Upper lobe of left lung (tissue), 4 donors: Measurements from ENCODE around the gene ATP1A1.

Source experiments
- POLR2A ChIP-seq, 4 donors: fragments of 450-650 bp; IDR thresholded peaks; one replicate each; pipeline ENCODE4 v1.5.1; 2016 to 2017; ENCODE audit warnings: antibody characterized with exemption in 4 of 4, mild to moderate bottlenecking in 2 of 4
- TF ChIP-seq, protein P1 (sequence below), 6 experiments: fragments of 450-650 bp in 4 of 6; fragments of 200-600 bp in 2 of 6; sonication (generic) in 2 of 6; IDR thresholded peaks; one replicate each; pipeline ENCODE4 v1.5.1; 2016 to 2019; ENCODE audit warnings: antibody characterized with exemption in 6 of 6

DNA sequence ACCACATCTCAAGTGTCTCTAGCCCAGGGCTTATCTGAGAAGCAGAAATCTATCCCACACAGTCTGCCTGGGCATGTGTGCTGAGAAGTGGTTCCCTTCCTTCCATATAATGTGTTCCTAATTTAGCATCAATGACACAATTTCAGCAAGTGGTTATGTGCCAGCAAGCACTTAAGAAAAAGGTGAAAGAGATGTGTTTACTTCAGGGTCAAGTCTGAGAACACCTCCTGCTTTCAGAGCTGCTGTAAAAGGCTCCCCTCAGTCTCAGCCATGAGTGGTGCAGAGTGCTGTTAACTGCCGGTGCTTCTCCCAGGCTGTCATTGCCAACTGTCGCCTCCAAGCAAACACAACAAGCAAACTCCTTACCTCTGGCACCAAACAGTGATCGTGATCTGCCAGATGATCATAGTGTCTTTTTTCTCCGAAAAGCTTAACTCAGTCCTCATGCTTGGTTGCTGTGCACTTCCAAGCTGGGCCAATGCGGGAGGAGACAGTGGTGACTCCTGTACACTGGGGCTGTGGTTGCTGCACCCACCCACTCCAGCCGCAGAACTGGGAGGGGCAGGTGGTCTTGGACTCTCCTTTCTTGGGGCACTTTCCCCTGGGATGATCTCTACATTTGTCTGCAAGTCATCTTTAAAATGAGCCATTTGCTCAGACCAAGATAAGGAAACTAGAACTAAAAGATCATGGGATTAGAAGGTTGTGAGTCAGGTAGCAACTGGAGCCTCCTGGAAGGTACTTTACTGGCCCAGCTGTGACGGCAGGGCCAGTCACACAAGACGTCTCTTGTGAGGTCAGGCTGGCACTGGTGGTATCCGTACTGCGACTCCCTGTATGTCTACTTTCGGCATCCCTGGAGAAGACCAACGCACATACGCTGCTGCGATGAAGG lies 32.4 kb downstream of the ATP1A1 start:
- TF ChIP-seq, protein P1, sequence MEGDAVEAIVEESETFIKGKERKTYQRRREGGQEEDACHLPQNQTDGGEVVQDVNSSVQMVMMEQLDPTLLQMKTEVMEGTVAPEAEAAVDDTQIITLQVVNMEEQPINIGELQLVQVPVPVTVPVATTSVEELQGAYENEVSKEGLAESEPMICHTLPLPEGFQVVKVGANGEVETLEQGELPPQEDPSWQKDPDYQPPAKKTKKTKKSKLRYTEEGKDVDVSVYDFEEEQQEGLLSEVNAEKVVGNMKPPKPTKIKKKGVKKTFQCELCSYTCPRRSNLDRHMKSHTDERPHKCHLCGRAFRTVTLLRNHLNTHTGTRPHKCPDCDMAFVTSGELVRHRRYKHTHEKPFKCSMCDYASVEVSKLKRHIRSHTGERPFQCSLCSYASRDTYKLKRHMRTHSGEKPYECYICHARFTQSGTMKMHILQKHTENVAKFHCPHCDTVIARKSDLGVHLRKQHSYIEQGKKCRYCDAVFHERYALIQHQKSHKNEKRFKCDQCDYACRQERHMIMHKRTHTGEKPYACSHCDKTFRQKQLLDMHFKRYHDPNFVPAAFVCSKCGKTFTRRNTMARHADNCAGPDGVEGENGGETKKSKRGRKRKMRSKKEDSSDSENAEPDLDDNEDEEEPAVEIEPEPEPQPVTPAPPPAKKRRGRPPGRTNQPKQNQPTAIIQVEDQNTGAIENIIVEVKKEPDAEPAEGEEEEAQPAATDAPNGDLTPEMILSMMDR (IDR thresholded peaks at IDR 0.05): no peak
- TF ChIP-seq POLR2A (IDR thresholded peaks at IDR 0.05): no peak
